CD4-positive, alpha-beta T cell treated with Interferon alpha-2 for 1 hour (primary cell): ENCODE measurements around the gene PPARG.

Experiments used
- DNase-seq, 2 donors: peaks; one replicate each; pipeline ENCODE4 v3.0.0-alpha.2; 2020 to 2022

Gene PPARG

GRCh38 chr3:12345584-12346494, 57.0 kb downstream of the PPARG start:
- DNase-seq: no peak

GRCh38 chr3:12347301-12347700, 58.4 kb downstream of the PPARG start:
- DNase-seq: no peak

GRCh38 chr3:12349895-12350811, 61.3 kb downstream of the PPARG start:
- no peak for DNase-seq

- no peak for DNase-seq
Measured at GRCh38 chr3:12351145-12351544, 62.3 kb downstream of the PPARG start.

- DNase-seq: no peak
Measured at GRCh38 chr3:12352253-12352652, 63.4 kb downstream of the PPARG start.

- DNase-seq: no peak
Measured at GRCh38 chr3:12352755-12353154, 63.9 kb downstream of the PPARG start.

- DNase-seq: no peak
Measured at GRCh38 chr3:12353796-12354525, 65.1 kb downstream of the PPARG start.

- no peak for DNase-seq
Measured at GRCh38 chr3:12356175-12356574, 67.3 kb downstream of the PPARG start.

GRCh38 chr3:12356996-12357395, 68.1 kb downstream of the PPARG start:
- DNase-seq: peak in 1 of 2 donors; percentile 47

- no peak for DNase-seq
Measured at GRCh38 chr3:12357456-12357855, 68.6 kb downstream of the PPARG start.

GRCh38 chr3:12363397-12364195, 74.7 kb downstream of the PPARG start:
- DNase-seq: no peak

- no peak for DNase-seq
Measured at GRCh38 chr3:12367346-12367745, 78.5 kb downstream of the PPARG start.

GRCh38 chr3:12369029-12369428, 80.2 kb downstream of the PPARG start:
- DNase-seq: no peak

- DNase-seq: no peak
Measured at GRCh38 chr3:12369598-12369997, 80.7 kb downstream of the PPARG start.

GRCh38 chr3:12370758-12371157, 81.9 kb downstream of the PPARG start:
- no peak for DNase-seq

GRCh38 chr3:12371525-12372140, 82.8 kb downstream of the PPARG start:
- no peak for DNase-seq

GRCh38 chr3:12372741-12373280, 83.9 kb downstream of the PPARG start:
- DNase-seq: no peak

GRCh38 chr3:12375572-12375971, 86.7 kb downstream of the PPARG start:
- DNase-seq: no peak

GRCh38 chr3:12379640-12380429, 91.0 kb downstream of the PPARG start:
- no peak for DNase-seq

- DNase-seq: no peak
Measured at GRCh38 chr3:12380461-12380860, 91.6 kb downstream of the PPARG start.

GRCh38 chr3:12381199-12381598, 92.3 kb downstream of the PPARG start:
- no peak for DNase-seq
